VCaP (cell line): ENCODE results near the gene MICALL2.

ENCODE experiments used
- H3K27ac ChIP-seq: fragments of 450-650 bp; 2 replicates; pipeline ENCODE4 v1.5.1; 2017
- CTCF ChIP-seq: fragments of 450-650 bp; conservative IDR thresholded peaks from 2 replicates; pipeline ENCODE4 v1.5.1; 2017; ENCODE audit warnings: mild to moderate bottlenecking, moderate library complexity

MICALL2 gene

DNA sequence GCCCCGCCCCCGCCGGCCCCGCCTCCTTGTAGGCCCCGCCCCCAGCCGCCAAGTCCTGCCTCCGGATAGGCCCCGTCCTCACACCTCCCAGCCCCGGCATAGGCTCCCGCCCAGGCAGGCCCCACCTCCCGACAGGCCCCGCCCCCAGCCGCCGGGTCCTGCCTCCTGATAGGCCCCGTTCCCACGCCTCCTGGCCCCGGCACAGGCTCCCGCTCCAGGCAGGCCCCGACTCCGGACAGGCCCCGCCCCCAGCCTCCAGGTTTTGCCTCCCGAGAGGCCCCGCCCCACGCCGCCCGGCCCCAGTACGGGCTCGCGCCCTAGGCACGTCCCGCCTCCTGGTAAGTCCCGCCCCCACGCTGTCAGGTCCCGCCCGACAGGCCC, 232 bp upstream of the MICALL2 start:
- H3K27ac ChIP-seq = peak overlapping the region; percentile 65
- no peak for TF ChIP-seq CTCF

- TF ChIP-seq CTCF = no peak
- peak overlapping the region; percentile 65 for H3K27ac ChIP-seq
Measured at GRCh38 chr7:1457949-1458682, 1.2 kb downstream of the MICALL2 start.

GRCh38 chr7:1457059-1457948, 2.0 kb downstream of the MICALL2 start:
- peak overlapping the region; percentile 65 for H3K27ac ChIP-seq
- no peak for TF ChIP-seq CTCF

DNA sequence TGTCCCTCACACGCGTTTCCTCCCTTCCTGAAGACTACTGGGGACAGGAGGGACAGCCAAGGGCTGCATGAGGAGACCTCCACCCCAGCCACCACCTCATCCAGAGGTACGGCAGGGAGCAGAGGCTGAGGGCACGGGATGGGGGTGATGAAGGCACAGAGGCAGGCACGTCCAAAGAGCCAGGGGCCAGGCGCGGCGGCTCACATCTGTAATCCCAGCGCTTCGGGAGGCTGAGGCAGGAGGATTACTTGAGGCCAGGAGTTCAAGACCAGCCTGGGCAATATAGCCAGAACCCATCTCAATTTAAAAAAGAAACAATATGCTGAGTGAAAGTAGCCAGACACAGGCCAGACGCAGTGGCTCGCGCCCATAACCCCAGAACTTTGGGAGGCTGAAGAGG, 3.3 kb downstream of the MICALL2 start:
- peak overlapping the region; percentile 93 for H3K27ac ChIP-seq

DNA sequence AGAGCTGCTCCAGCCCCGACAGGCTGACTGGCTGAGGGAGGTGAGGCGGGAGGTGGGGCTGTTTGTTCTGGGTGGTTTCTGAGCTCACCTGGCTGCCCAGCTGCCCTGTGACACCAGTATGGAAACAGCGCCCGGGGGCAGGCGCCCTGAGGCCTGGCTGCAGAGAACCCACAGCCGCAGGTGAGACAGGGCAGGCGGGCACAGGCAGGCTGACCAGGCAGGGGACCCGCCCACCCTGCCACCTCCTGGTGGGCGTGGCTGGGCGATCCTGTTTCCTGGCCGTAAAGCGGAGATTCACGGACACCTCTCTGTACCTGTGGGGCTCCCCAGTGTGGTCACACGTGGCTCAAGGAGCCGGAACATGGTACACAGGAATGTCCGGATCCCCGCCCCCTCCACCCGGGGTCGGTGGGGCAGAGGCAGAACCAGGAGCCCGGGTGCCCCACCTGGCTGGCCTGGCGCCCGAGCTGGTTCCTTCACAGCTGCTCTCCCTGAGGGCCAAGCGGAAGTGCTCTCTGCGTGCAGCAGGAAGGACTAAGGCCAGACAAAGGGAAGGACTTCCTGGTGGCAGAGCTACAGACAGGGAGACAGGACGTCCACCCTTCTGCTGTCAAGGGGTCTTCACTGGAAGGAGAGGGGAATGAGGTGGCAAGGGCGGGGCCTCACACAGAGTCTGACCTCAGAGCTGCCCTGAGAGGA, 3.9 kb downstream of the MICALL2 start:
- peak overlapping the region; percentile 93 for H3K27ac ChIP-seq
- no peak for TF ChIP-seq CTCF

More for the DNA sequence above, 3.3 kb downstream of the MICALL2 start:
- no peak for TF ChIP-seq CTCF

DNA sequence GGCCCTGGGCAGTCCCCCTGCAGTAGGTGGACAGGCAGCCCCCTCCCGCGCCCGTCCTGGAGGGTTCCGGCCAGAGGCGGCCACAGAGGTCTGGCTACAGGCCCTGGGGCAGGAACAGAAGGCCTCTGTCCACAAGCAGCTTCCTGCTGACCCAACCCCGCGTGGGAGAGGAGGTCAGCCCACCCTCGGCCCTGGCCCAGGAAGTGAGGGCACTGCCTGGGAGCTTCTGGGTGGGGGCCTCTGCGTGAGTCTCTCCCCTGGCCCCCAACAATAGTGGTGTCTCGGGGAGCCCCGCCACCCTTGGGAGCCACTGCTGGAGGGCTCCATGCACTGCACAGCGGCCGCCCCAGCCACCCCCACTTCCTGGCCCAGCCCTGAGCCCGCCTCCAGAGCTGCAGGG, 4.7 kb downstream of the MICALL2 start:
- no peak for TF ChIP-seq CTCF
- peak overlapping the region; percentile 93 for H3K27ac ChIP-seq

GRCh38 chr7:1452205-1452604, 7.1 kb downstream of the MICALL2 start:
- H3K27ac ChIP-seq = no peak overlapping the region
- TF ChIP-seq CTCF = no peak
